ENCODE measurements around the gene ADGRL3.

Gene ADGRL3

GRCh38 chr4:61275241-61275640, 75.1 kb downstream of the ADGRL3 start:
- no peaks in the 10 kb centered on the region for H3K27me3 ChIP-seq (ENCODE audit: insufficient read depth, low read length)
- no peaks in the 10 kb centered on the region for H3K36me3 ChIP-seq (ENCODE audit: insufficient read depth, low read length)
- H3K79me2 ChIP-seq (ENCODE audit: control insufficient read depth, insufficient read depth, low read length, unreplicated experiment), result no peaks in the 10 kb centered on the region
- H3K4me3 ChIP-seq (ENCODE audit: low read depth, low read length), result no peak overlapping the region
- no peaks in the 10 kb centered on the region for H3K4me1 ChIP-seq (ENCODE audit: control insufficient read depth, insufficient read depth, low read length, unreplicated experiment)
- no peak overlapping the region for H3K27ac ChIP-seq (ENCODE audit: low read depth, low read length)
- H2AFZ ChIP-seq (ENCODE audit: low read length, unreplicated experiment), result peak overlapping the region; percentile 57

- H3K27me3 ChIP-seq (ENCODE audit: insufficient read depth, low read length), result no peaks in the 10 kb centered on the region
- H3K36me3 ChIP-seq (ENCODE audit: insufficient read depth, low read length), result no peaks in the 10 kb centered on the region
- no peak overlapping the region for H2AFZ ChIP-seq (ENCODE audit: low read length, unreplicated experiment)
- no peak overlapping the region for H3K4me3 ChIP-seq (ENCODE audit: low read depth, low read length)
- H3K4me1 ChIP-seq (ENCODE audit: control insufficient read depth, insufficient read depth, low read length, unreplicated experiment), result no peaks in the 10 kb centered on the region
- H3K79me2 ChIP-seq (ENCODE audit: control insufficient read depth, insufficient read depth, low read length, unreplicated experiment), result no peaks in the 10 kb centered on the region
- no peak overlapping the region for H3K27ac ChIP-seq (ENCODE audit: low read depth, low read length)
Measured at GRCh38 chr4:61276029-61276428, 75.9 kb downstream of the ADGRL3 start.

GRCh38 chr4:61277785-61278760, 77.9 kb downstream of the ADGRL3 start:
- Histone ChIP-seq H3K4me3 (ENCODE audit: low read depth, low read length) (no peak overlapping the region), H3K27me3 (ENCODE audit: insufficient read depth, low read length) (no peaks in the 10 kb centered on the region), H3K79me2 (ENCODE audit: control insufficient read depth, insufficient read depth, low read length, unreplicated experiment) (no peaks in the 10 kb centered on the region), H2AFZ (ENCODE audit: low read length, unreplicated experiment) (no peak overlapping the region), H3K27ac (ENCODE audit: low read depth, low read length) (no peak overlapping the region), H3K4me1 (ENCODE audit: control insufficient read depth, insufficient read depth, low read length, unreplicated experiment) (no peaks in the 10 kb centered on the region), H3K36me3 (ENCODE audit: insufficient read depth, low read length) (no peaks in the 10 kb centered on the region)

- Histone ChIP-seq H3K27ac (ENCODE audit: low read depth, low read length) (no peak overlapping the region), H3K79me2 (ENCODE audit: control insufficient read depth, insufficient read depth, low read length, unreplicated experiment) (no peaks in the 10 kb centered on the region), H3K36me3 (ENCODE audit: insufficient read depth, low read length) (no peaks in the 10 kb centered on the region), H2AFZ (ENCODE audit: low read length, unreplicated experiment) (no peak overlapping the region), H3K4me1 (ENCODE audit: control insufficient read depth, insufficient read depth, low read length, unreplicated experiment) (no peaks in the 10 kb centered on the region), H3K4me3 (ENCODE audit: low read depth, low read length) (no peak overlapping the region), H3K27me3 (ENCODE audit: insufficient read depth, low read length) (no peaks in the 10 kb centered on the region)
Measured at GRCh38 chr4:61292322-61292721, 92.2 kb downstream of the ADGRL3 start.

GRCh38 chr4:61293707-61294400, 93.7 kb downstream of the ADGRL3 start:
- no peak overlapping the region for H2AFZ ChIP-seq (ENCODE audit: low read length, unreplicated experiment)
- H3K36me3 ChIP-seq (ENCODE audit: insufficient read depth, low read length), result no peaks in the 10 kb centered on the region
- H3K27me3 ChIP-seq (ENCODE audit: insufficient read depth, low read length), result no peaks in the 10 kb centered on the region
- H3K4me1 ChIP-seq (ENCODE audit: control insufficient read depth, insufficient read depth, low read length, unreplicated experiment), result no peaks in the 10 kb centered on the region
- H3K4me3 ChIP-seq (ENCODE audit: low read depth, low read length), result no peak overlapping the region
- no peaks in the 10 kb centered on the region for H3K79me2 ChIP-seq (ENCODE audit: control insufficient read depth, insufficient read depth, low read length, unreplicated experiment)
- H3K27ac ChIP-seq (ENCODE audit: low read depth, low read length), result no peak overlapping the region

- Histone ChIP-seq H3K4me1 (ENCODE audit: control insufficient read depth, insufficient read depth, low read length, unreplicated experiment) (no peaks in the 10 kb centered on the region), H3K36me3 (ENCODE audit: insufficient read depth, low read length) (no peaks in the 10 kb centered on the region), H3K79me2 (ENCODE audit: control insufficient read depth, insufficient read depth, low read length, unreplicated experiment) (no peaks in the 10 kb centered on the region), H3K4me3 (ENCODE audit: low read depth, low read length) (no peak overlapping the region), H3K27ac (ENCODE audit: low read depth, low read length) (no peak overlapping the region), H3K27me3 (ENCODE audit: insufficient read depth, low read length) (no peaks in the 10 kb centered on the region), H2AFZ (ENCODE audit: low read length, unreplicated experiment) (no peak overlapping the region)
Measured at GRCh38 chr4:61294936-61295335, 94.8 kb downstream of the ADGRL3 start.

GRCh38 chr4:61296144-61296543, 96.0 kb downstream of the ADGRL3 start:
- Histone ChIP-seq H3K36me3 (ENCODE audit: insufficient read depth, low read length) (no peaks in the 10 kb centered on the region), H3K27ac (ENCODE audit: low read depth, low read length) (no peak overlapping the region), H2AFZ (ENCODE audit: low read length, unreplicated experiment) (no peak overlapping the region), H3K4me1 (ENCODE audit: control insufficient read depth, insufficient read depth, low read length, unreplicated experiment) (no peaks in the 10 kb centered on the region), H3K79me2 (ENCODE audit: control insufficient read depth, insufficient read depth, low read length, unreplicated experiment) (no peaks in the 10 kb centered on the region), H3K27me3 (ENCODE audit: insufficient read depth, low read length) (no peaks in the 10 kb centered on the region), H3K4me3 (ENCODE audit: low read depth, low read length) (no peak overlapping the region)

- H3K27ac ChIP-seq (ENCODE audit: low read depth, low read length), result no peak overlapping the region
- H3K79me2 ChIP-seq (ENCODE audit: control insufficient read depth, insufficient read depth, low read length, unreplicated experiment), result no peaks in the 10 kb centered on the region
- no peaks in the 10 kb centered on the region for H3K4me1 ChIP-seq (ENCODE audit: control insufficient read depth, insufficient read depth, low read length, unreplicated experiment)
- no peak overlapping the region for H2AFZ ChIP-seq (ENCODE audit: low read length, unreplicated experiment)
- no peak overlapping the region for H3K4me3 ChIP-seq (ENCODE audit: low read depth, low read length)
- no peaks in the 10 kb centered on the region for H3K36me3 ChIP-seq (ENCODE audit: insufficient read depth, low read length)
- H3K27me3 ChIP-seq (ENCODE audit: insufficient read depth, low read length), result no peaks in the 10 kb centered on the region
Measured at GRCh38 chr4:61298178-61298740, 98.1 kb downstream of the ADGRL3 start.

- Histone ChIP-seq H3K79me2 (ENCODE audit: control insufficient read depth, insufficient read depth, low read length, unreplicated experiment) (no peaks in the 10 kb centered on the region), H3K4me1 (ENCODE audit: control insufficient read depth, insufficient read depth, low read length, unreplicated experiment) (no peaks in the 10 kb centered on the region), H2AFZ (ENCODE audit: low read length, unreplicated experiment) (no peak overlapping the region), H3K27ac (ENCODE audit: low read depth, low read length) (no peak overlapping the region), H3K4me3 (ENCODE audit: low read depth, low read length) (no peak overlapping the region), H3K27me3 (ENCODE audit: insufficient read depth, low read length) (no peaks in the 10 kb centered on the region), H3K36me3 (ENCODE audit: insufficient read depth, low read length) (no peaks in the 10 kb centered on the region)
Measured at GRCh38 chr4:61299316-61299715, 99.2 kb downstream of the ADGRL3 start.

- H3K36me3 ChIP-seq (ENCODE audit: insufficient read depth, low read length), result no peaks in the 10 kb centered on the region
- no peak overlapping the region for H2AFZ ChIP-seq (ENCODE audit: low read length, unreplicated experiment)
- no peak overlapping the region for H3K27ac ChIP-seq (ENCODE audit: low read depth, low read length)
- H3K79me2 ChIP-seq (ENCODE audit: control insufficient read depth, insufficient read depth, low read length, unreplicated experiment), result no peaks in the 10 kb centered on the region
- H3K4me3 ChIP-seq (ENCODE audit: low read depth, low read length), result no peak overlapping the region
- no peaks in the 10 kb centered on the region for H3K4me1 ChIP-seq (ENCODE audit: control insufficient read depth, insufficient read depth, low read length, unreplicated experiment)
- no peaks in the 10 kb centered on the region for H3K27me3 ChIP-seq (ENCODE audit: insufficient read depth, low read length)
Measured at GRCh38 chr4:61300266-61300844, 100.2 kb downstream of the ADGRL3 start.

Data from ACC112 (cell line).